ENCODE measurements around the gene C12orf60. TPM values are rescaled to one million over a fixed set of nuclear protein-coding genes. Genes with fewer than 3 reads are reported as not detected.

The C12orf60 gene
- total and polyA plus RNA-seq, 3 donors from 2014 or later, result 5.3 to 20.6 (median 11.7) TPM

GRCh38 chr12:14836336-14837210 lies 33.1 kb downstream of the C12orf60 start:
- Histone ChIP-seq H3K4me3 (no peak overlapping the region), H3K27me3 (no peaks in the 10 kb centered on the region), H3K36me3 (ENCODE audit: low read depth, missing control alignments) (no peaks in the 10 kb centered on the region), H3K4me1 (peaks cover 2% of the 10 kb centered on the region), H3K27ac (no peak overlapping the region), H3K9me3 (no peaks in the 10 kb centered on the region)
- intact Hi-C loops (cut with DNase I; ENCODE audit: low total_unique reads), result no loop called here
- DNase-seq, result no peak
- TF ChIP-seq CTCF (IDR thresholded peaks at IDR 0.05) (no peak), POLR2A (IDR thresholded peaks at IDR 0.05) (no peak)
- 82 to 85% methylated on average over 7 of the region's 7 CpGs for WGBS, 2 donors

GRCh38 chr12:14839262-14839661 lies 35.8 kb downstream of the C12orf60 start:
- intact Hi-C loops (cut with DNase I; ENCODE audit: low total_unique reads), result no loop called here
- H3K27ac ChIP-seq, result no peak overlapping the region
- H3K4me1 ChIP-seq, result peaks cover 8% of the 10 kb centered on the region
- no peaks in the 10 kb centered on the region for H3K36me3 ChIP-seq (ENCODE audit: low read depth, missing control alignments)
- no peak for DNase-seq
- H3K9me3 ChIP-seq, result no peaks in the 10 kb centered on the region
- H3K27me3 ChIP-seq, result no peaks in the 10 kb centered on the region
- WGBS, 2 donors, result 95 to 100% methylated on average over 1 of the region's 1 CpG
- H3K4me3 ChIP-seq, result no peak overlapping the region
- TF ChIP-seq POLR2A (IDR thresholded peaks at IDR 0.05), result no peak

- DNase-seq, result no peak
- H3K4me1 ChIP-seq, result peaks cover 9% of the 10 kb centered on the region
- intact Hi-C loops (cut with DNase I; ENCODE audit: low total_unique reads), result loop anchor here (10.0 kb wide), 1 partner anchor 54 kb away; no protein-coding TSS in a partner anchor
- H3K9me3 ChIP-seq, result no peaks in the 10 kb centered on the region
- 86 to 87% methylated on average over 4 of the region's 4 CpGs for WGBS, 2 donors
- no peaks in the 10 kb centered on the region for H3K27me3 ChIP-seq
- H3K27ac ChIP-seq, result no peak overlapping the region
- TF ChIP-seq CTCF (IDR thresholded peaks at IDR 0.05) (no peak), POLR2A (IDR thresholded peaks at IDR 0.05) (no peak)
- no peak overlapping the region for H3K4me3 ChIP-seq
- no peaks in the 10 kb centered on the region for H3K36me3 ChIP-seq (ENCODE audit: low read depth, missing control alignments)
These were observed 37.1 kb downstream of the C12orf60 start for GRCh38 chr12:14840616-14841015.

GRCh38 chr12:14841761-14842160 lies 38.3 kb downstream of the C12orf60 start:
- no peaks in the 10 kb centered on the region for H3K36me3 ChIP-seq (ENCODE audit: low read depth, missing control alignments)
- no peaks in the 10 kb centered on the region for H3K9me3 ChIP-seq
- no peak for DNase-seq
- H3K27ac ChIP-seq, result peak overlapping the region in 1 of 2 donors; percentile 57
- no peak overlapping the region for H3K4me3 ChIP-seq
- H3K27me3 ChIP-seq, result no peaks in the 10 kb centered on the region
- WGBS, 2 donors, result 33 to 47% methylated on average over 3 of the region's 3 CpGs
- intact Hi-C loops (cut with DNase I; ENCODE audit: low total_unique reads), result loop anchor here (10.0 kb wide), 1 partner anchor 53 kb away; no protein-coding TSS in a partner anchor
- H3K4me1 ChIP-seq, result peaks cover 18% of the 10 kb centered on the region
- TF ChIP-seq CTCF (IDR thresholded peaks at IDR 0.05) (no peak), POLR2A (IDR thresholded peaks at IDR 0.05) (no peak)

GRCh38 chr12:14842315-14842714 lies 38.8 kb downstream of the C12orf60 start:
- Histone ChIP-seq H3K27ac (peak overlapping the region in 1 of 2 donors; percentile 57), H3K9me3 (no peaks in the 10 kb centered on the region), H3K4me1 (peaks cover 20% of the 10 kb centered on the region), H3K4me3 (no peak overlapping the region), H3K27me3 (no peaks in the 10 kb centered on the region), H3K36me3 (ENCODE audit: low read depth, missing control alignments) (no peaks in the 10 kb centered on the region)
- intact Hi-C loops (cut with DNase I; ENCODE audit: low total_unique reads), result loop anchor here (10.0 kb wide), 1 partner anchor 52 kb away; no protein-coding TSS in a partner anchor
- DNase-seq, result no peak
- 74 to 84% methylated on average over 3 of the region's 3 CpGs for whole genome bisulfite sequencing, 2 donors
- TF ChIP-seq POLR2A (IDR thresholded peaks at IDR 0.05), result no peak
- TF ChIP-seq CTCF (IDR thresholded peaks at IDR 0.05), result no peak
